Stomach smooth muscle (tissue), 2 donors: ENCODE results near the gene MED22.
A peak's percentile ranks its signal among the peaks of the same experiment; 100 is the strongest.

Experiments
- H3K27ac ChIP-seq: one replicate; pipeline ENCODE4 v1.7.0; 2013; ENCODE audit warnings: mild to moderate bottlenecking, low read length, inconsistent platforms
- H3K27me3 ChIP-seq, 2 donors: one replicate each; pipeline ENCODE4 v1.7.0; 2013; ENCODE audit warnings: low read length in 2 of 2; ENCODE audit not compliant: insufficient read depth in 2 of 2, control insufficient read depth in 1 of 2
- H3K36me3 ChIP-seq, 2 donors: one replicate each; pipeline ENCODE4 v1.7.0; 2013; ENCODE audit warnings: low read length in 2 of 2; ENCODE audit not compliant: control insufficient read depth in 2 of 2, insufficient read depth in 2 of 2
- H3K4me1 ChIP-seq: one replicate; pipeline ENCODE4 v1.7.0; 2013; ENCODE audit warnings: low read length; ENCODE audit not compliant: control insufficient read depth, insufficient read depth
- H3K4me3 ChIP-seq, 2 donors: one replicate each; pipeline ENCODE4 v1.7.0; 2013; ENCODE audit warnings: low read length in 2 of 2
- H3K9ac ChIP-seq, 2 donors: one replicate each; pipeline ENCODE4 v1.7.0; 2013; ENCODE audit warnings: low read length in 2 of 2, mild to moderate bottlenecking in 1 of 2
- H3K9me3 ChIP-seq, 2 donors: one replicate each; pipeline ENCODE4 v1.7.0; 2013; ENCODE audit warnings: low read length in 2 of 2; ENCODE audit not compliant: control insufficient read depth in 2 of 2
- donor health status: healthy.
- donor health status: Pancreatic carcinoma.

Gene MED22

GRCh38 chr9:133345596-133345995 is 2.3 kb downstream of the MED22 start:
- H3K4me3 ChIP-seq, result no peak overlapping the region
- H3K27me3 ChIP-seq, result no peaks in the 10 kb centered on the region
- H3K9ac ChIP-seq, result peak overlapping the region in 1 of 2 donors; percentile 13
- H3K27ac ChIP-seq, result no peak overlapping the region
- no peaks in the 10 kb centered on the region for H3K9me3 ChIP-seq
- H3K36me3 ChIP-seq, result peaks cover 51 to 53% of the 10 kb centered on the region in 2 donors
- H3K4me1 ChIP-seq, result peaks cover 27% of the 10 kb centered on the region

GRCh38 chr9:133344979-133345378 is 3.0 kb downstream of the MED22 start:
- no peaks in the 10 kb centered on the region for H3K27me3 ChIP-seq
- H3K36me3 ChIP-seq, result peaks cover 51 to 52% of the 10 kb centered on the region in 2 donors
- H3K4me1 ChIP-seq, result peaks cover 27% of the 10 kb centered on the region
- no peak overlapping the region for H3K27ac ChIP-seq
- H3K4me3 ChIP-seq, result no peak overlapping the region
- no peaks in the 10 kb centered on the region for H3K9me3 ChIP-seq
- no peak overlapping the region for H3K9ac ChIP-seq

- no peak overlapping the region for H3K27ac ChIP-seq
- H3K27me3 ChIP-seq, result no peaks in the 10 kb centered on the region
- H3K9me3 ChIP-seq, result no peaks in the 10 kb centered on the region
- peaks cover 21% of the 10 kb centered on the region for H3K4me1 ChIP-seq
- H3K9ac ChIP-seq, result no peak overlapping the region
- H3K36me3 ChIP-seq, result peaks cover 45 to 52% of the 10 kb centered on the region in 2 donors
- H3K4me3 ChIP-seq, result no peak overlapping the region
These were observed 3.9 kb downstream of the MED22 start for GRCh38 chr9:133344071-133344470.

- H3K27me3 ChIP-seq, result no peaks in the 10 kb centered on the region
- peaks cover 13% of the 10 kb centered on the region for H3K4me1 ChIP-seq
- H3K9me3 ChIP-seq, result no peaks in the 10 kb centered on the region
- H3K4me3 ChIP-seq, result no peak overlapping the region
- peaks cover 45 to 56% of the 10 kb centered on the region in 2 donors for H3K36me3 ChIP-seq
- no peak overlapping the region for H3K9ac ChIP-seq
- no peak overlapping the region for H3K27ac ChIP-seq
These were observed 5.4 kb downstream of the MED22 start for GRCh38 chr9:133342570-133342969.

DNA sequence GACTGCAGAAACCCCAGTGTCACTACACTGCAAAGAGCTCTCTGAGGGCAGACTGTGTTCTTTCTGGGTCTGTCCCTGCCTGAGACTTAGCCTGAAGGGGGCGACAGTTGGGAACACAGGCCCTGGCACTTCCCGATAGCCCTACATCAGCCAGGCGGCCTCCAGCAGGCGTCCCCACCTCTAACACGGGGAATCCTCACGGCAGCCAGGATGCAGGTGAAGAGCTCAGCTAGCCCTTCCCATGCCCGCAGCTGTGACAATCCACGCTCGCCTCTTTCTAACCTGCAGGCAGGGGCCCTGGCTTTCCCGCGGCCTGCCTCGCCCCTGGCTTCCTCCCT is 5.9 kb downstream of the MED22 start:
- H3K4me3 ChIP-seq, result no peak overlapping the region
- H3K9me3 ChIP-seq, result no peaks in the 10 kb centered on the region
- no peaks in the 10 kb centered on the region for H3K27me3 ChIP-seq
- peaks cover 45 to 56% of the 10 kb centered on the region in 2 donors for H3K36me3 ChIP-seq
- H3K9ac ChIP-seq, result no peak overlapping the region
- peaks cover 11% of the 10 kb centered on the region for H3K4me1 ChIP-seq
- no peak overlapping the region for H3K27ac ChIP-seq

DNA sequence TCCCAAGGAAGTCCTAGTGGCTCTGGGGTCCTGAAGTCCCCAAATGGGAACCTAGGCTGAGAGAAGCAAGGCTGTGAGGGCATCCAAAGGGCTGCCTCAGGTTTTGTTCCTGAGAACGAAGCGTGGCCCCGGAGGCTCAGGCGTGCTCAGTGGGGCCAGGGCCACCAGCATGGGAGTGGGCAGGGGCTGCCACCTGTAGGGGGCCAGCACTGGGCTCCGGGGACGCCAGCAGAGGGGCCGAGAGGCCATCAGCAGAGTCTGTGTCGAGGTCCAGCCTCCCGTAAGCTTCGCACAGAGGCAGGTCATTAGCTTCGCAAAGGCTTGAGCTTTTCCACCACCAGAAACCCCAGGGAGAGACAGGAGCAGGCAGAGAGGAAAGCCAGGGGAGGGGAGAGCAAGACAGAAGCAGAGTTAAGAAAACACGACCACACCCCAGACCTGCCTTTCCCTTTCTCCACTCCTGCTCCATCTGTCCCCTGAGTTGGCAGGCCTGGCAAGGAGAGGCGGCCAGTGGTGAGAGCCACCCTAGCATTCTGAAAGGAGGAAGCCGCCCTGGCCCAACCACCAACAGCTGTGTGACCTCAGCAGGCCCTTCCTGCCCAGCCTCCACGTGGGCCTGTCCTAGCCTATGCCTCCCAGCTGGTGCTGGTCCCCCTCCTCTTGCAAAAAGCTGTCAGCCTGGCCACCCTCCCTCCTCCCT is 6.4 kb downstream of the MED22 start:
- Histone ChIP-seq H3K9ac (no peak overlapping the region), H3K4me3 (no peak overlapping the region), H3K27me3 (no peaks in the 10 kb centered on the region), H3K36me3 (peaks cover 45 to 56% of the 10 kb centered on the region in 2 donors), H3K4me1 (peaks cover 8% of the 10 kb centered on the region), H3K9me3 (no peaks in the 10 kb centered on the region), H3K27ac (no peak overlapping the region)

DNA sequence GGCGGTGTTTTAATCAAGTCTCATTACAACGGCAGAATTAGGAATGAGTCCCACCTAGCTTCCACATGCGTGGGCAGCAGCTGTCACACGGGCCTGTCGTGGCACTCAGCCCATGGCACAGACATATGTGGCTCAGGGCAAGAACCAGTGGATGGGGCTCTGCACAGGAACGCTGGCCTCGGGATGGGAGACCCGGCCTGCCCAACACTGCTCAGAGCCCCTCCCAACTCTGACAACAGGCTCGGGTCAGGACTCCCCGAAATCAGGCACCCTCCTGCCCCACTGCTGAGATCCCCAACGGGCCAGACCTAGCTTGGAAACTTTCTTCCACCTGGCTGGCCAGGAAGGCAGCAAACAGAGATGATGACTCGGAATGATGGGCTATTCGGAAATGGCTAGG is 7.0 kb downstream of the MED22 start:
- no peak overlapping the region for H3K4me3 ChIP-seq
- H3K36me3 ChIP-seq, result peaks cover 45 to 55% of the 10 kb centered on the region in 2 donors
- H3K27ac ChIP-seq, result no peak overlapping the region
- H3K27me3 ChIP-seq, result no peaks in the 10 kb centered on the region
- H3K9me3 ChIP-seq, result no peaks in the 10 kb centered on the region
- peaks cover 6% of the 10 kb centered on the region for H3K4me1 ChIP-seq
- H3K9ac ChIP-seq, result no peak overlapping the region

- Histone ChIP-seq H3K4me3 (no peak overlapping the region), H3K36me3 (peaks cover 43 to 50% of the 10 kb centered on the region in 2 donors), H3K27ac (no peak overlapping the region), H3K9ac (no peak overlapping the region), H3K4me1 (peaks cover 11% of the 10 kb centered on the region), H3K9me3 (no peaks in the 10 kb centered on the region), H3K27me3 (no peaks in the 10 kb centered on the region)
These were observed 7.7 kb downstream of the MED22 start for GRCh38 chr9:133340256-133340655.

GRCh38 chr9:133339641-133340040 is 8.3 kb downstream of the MED22 start:
- no peaks in the 10 kb centered on the region for H3K9me3 ChIP-seq
- H3K4me3 ChIP-seq, result no peak overlapping the region
- no peaks in the 10 kb centered on the region for H3K27me3 ChIP-seq
- peaks cover 38 to 45% of the 10 kb centered on the region in 2 donors for H3K36me3 ChIP-seq
- H3K9ac ChIP-seq, result no peak overlapping the region
- peak overlapping the region; percentile 18 for H3K27ac ChIP-seq
- H3K4me1 ChIP-seq, result peaks cover 16% of the 10 kb centered on the region

GRCh38 chr9:133335924-133336811 is 11.8 kb downstream of the MED22 start, which contains the start of gene SURF6:
SURF6 (minus strand) TSS chr9:133336188; CDS start chr9:133336132, 56 bp downstream.
- Histone ChIP-seq H3K36me3 (peaks cover 39 to 49% of the 10 kb centered on the region in 2 donors), H3K4me3 (peak within 1 kb of the TSS; percentile 93), H3K27ac (peak within 1 kb of the TSS; percentile 55), H3K4me1 (peaks cover 23% of the 10 kb centered on the region), H3K9ac (peak within 1 kb of the TSS; percentile 69 to 83), H3K27me3 (no peaks in the 10 kb centered on the region), H3K9me3 (no peaks in the 10 kb centered on the region)
